Inflammatory macrophage treated with lipopolysaccharide for 1 hour (primary cell): ENCODE measurements around the gene SNAPC4.
A peak's percentile ranks its signal among the peaks of the same experiment; 100 is the strongest.

Experiments
- DNase-seq, 2 donors: peaks; one replicate each; pipeline ENCODE4 v3.0.0-alpha.2; 2020 to 2022

The SNAPC4 gene, protein sequence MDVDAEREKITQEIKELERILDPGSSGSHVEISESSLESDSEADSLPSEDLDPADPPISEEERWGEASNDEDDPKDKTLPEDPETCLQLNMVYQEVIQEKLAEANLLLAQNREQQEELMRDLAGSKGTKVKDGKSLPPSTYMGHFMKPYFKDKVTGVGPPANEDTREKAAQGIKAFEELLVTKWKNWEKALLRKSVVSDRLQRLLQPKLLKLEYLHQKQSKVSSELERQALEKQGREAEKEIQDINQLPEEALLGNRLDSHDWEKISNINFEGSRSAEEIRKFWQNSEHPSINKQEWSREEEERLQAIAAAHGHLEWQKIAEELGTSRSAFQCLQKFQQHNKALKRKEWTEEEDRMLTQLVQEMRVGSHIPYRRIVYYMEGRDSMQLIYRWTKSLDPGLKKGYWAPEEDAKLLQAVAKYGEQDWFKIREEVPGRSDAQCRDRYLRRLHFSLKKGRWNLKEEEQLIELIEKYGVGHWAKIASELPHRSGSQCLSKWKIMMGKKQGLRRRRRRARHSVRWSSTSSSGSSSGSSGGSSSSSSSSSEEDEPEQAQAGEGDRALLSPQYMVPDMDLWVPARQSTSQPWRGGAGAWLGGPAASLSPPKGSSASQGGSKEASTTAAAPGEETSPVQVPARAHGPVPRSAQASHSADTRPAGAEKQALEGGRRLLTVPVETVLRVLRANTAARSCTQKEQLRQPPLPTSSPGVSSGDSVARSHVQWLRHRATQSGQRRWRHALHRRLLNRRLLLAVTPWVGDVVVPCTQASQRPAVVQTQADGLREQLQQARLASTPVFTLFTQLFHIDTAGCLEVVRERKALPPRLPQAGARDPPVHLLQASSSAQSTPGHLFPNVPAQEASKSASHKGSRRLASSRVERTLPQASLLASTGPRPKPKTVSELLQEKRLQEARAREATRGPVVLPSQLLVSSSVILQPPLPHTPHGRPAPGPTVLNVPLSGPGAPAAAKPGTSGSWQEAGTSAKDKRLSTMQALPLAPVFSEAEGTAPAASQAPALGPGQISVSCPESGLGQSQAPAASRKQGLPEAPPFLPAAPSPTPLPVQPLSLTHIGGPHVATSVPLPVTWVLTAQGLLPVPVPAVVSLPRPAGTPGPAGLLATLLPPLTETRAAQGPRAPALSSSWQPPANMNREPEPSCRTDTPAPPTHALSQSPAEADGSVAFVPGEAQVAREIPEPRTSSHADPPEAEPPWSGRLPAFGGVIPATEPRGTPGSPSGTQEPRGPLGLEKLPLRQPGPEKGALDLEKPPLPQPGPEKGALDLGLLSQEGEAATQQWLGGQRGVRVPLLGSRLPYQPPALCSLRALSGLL (N-terminal part only)

DNA sequence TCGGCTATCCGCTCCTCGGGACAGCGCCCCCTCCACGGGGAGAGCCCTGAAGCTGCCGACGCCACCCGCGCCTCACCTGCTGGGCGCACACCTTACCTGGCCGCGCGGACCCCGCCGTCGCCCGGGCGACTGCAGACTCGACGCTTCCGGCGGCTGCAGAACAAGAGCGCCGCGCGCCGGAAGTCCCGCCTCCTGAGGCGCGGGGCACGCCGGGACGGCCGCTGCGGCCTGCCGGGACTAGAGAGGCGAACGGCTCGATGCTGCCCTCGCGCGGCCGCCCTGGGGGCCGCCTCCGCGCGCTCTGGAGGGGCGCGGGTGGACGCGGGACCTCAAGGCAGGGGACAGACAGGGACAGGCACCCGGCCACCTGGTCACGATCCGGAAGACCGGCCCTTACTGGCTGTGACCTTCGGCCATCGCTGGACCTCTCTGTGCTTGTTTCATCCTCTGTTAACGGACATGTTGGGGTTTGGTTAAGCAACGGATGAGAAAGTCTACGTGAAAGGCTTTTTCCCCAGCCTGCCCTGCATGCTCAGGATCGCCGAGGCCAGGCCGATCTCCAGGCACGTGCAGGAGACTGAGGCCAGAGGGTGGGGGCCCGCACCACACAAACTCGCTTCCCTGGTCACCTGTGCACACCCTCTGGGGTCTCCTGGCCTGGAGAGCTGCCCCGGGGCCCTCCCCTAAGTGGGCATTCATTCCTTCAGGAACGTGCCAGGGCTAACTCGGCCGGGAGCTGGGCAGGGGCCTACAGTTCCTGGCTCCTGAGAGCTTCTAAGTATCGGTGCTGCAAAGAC is at the start of gene SNAPC4:
TSS of gene SNAPC4 (minus strand) at position 133 of the 797 bp plus-strand sequence. CDS start 1,742 bp downstream, outside the sequence.
- peak; percentile 79 to 93 for DNase-seq

DNA sequence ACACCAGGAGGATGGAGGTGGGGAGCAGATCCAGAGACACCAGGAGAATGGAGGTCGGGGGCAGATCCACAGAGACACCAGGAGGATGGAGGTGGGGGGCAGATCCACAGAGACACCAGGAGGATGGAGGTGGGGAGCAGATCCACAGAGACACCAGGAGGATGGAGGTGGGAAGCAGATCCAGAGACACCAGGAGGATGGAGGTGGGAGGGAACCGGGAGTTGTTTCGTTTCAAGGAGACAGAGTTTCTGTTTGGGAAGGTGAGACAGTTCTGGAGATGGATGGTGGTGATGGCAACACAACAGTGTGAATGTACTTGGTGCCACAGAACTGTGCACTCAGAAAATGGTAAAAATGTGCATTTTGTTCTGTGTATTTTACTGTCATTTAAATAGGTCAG is 48.7 kb upstream of the SNAPC4 start:
- DNase-seq, result no peak

- DNase-seq, result no peak
Observed at GRCh38 chr9:136447173-136447778, 47.3 kb upstream of the SNAPC4 start.

- no peak for DNase-seq
Observed at GRCh38 chr9:136445799-136446198, 45.8 kb upstream of the SNAPC4 start.

GRCh38 chr9:136444102-136444501 is 44.1 kb upstream of the SNAPC4 start:
- no peak for DNase-seq

- DNase-seq, result no peak
Observed at GRCh38 chr9:136443687-136444086, 43.7 kb upstream of the SNAPC4 start.

DNA sequence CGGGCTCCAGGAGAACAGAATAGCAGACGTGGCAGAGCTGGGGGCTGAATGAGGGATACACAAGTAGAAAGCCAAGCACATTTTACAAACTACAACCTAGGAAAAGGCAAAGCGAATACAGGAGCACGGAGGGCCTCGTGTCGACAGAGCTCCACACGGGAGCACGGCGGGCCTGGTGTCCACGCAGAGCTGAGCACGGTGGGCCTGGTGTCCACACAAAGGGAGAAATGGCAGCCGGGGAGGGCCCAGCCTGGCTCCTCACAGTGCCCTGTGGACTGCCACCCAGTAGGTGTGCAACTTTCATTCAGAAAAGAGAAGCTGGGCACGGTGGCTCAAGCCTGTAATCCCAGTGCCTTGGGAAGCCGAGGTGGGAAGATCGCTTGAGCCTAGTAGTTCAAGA is 43.1 kb upstream of the SNAPC4 start:
- no peak for DNase-seq

GRCh38 chr9:136442265-136442664 is 42.3 kb upstream of the SNAPC4 start:
- no peak for DNase-seq

- DNase-seq, result no peak
Observed at GRCh38 chr9:136441681-136442245, 41.8 kb upstream of the SNAPC4 start.

DNA sequence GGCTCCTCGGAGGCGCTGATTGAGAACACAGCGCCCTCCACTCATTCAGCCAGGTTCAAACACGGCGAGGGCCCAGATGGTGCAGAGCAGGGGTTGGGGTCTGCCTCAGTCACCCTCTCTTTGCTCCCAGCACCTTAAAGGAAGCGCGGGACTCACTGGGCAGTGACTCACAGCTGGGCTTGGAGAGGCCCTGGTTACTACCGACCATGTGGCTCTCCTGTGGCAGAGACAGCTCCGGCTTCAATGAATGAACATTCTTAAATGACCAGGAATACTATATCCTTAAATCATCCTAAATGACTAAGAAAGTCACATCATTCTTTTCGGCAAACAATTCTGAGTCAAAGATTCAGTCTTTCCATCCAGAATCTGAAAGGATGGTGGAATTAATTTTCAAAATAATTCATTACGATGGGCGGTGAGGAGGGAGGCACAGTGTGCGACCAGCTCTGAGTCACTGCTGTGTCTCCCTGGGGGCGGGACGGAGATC is 41.3 kb upstream of the SNAPC4 start:
- no peak for DNase-seq

- peak; percentile 37 to 84 for DNase-seq
Observed at GRCh38 chr9:136439481-136440408, 39.8 kb upstream of the SNAPC4 start, which contains the start of gene INPP5E. Gene INPP5E, minus strand, starts transcription at chr9:136439845. Its CDS starts 426 bp downstream, at chr9:136439419.

DNA sequence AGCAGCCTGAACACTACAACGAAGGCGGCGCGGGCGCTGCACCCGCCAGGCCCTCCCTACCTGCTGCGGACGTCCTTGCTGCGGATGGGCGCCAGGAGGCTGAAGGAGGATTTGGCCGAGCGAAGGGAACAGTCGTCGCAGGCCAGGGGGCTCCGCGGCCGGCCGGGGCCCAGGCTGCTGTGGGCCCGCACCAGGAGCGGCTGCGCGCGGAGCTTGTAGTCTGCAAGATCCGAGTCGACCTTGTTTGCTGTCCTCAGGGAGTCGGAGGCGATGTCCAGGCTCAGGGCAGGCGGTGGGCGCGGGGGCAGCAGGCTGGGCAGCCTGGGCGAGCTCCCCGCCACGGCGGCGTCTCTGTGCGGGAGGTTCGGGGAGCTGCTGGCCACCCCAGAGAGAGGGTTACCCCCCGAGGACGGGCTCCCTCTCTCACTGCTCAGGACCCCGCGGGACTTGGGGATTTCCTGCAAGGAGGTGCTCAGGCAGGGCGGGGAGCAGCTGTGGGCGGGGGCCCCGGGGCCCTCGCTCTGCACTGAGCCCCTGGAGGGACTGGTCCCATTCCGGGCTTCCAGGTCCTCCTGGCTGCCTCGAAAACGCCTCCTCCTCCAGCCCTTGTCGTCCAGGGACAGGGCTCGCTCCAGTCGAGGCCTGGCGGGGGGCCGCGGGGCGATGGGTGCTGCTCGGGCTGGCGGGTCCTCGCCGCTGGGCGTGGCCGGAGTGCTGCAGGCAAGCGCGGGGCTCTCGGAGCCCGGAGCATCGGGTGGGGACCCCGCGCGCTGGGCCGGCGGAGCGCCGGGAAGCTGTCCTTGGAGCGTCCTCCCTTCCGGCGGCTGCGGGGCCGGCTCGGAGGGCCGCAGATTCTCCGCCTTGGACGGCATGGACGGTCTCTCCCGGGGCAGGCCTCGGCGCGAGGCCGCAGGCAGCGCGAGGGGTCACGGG is 38.8 kb upstream of the SNAPC4 start:
- DNase-seq, result peak; percentile 15 to 23

DNA sequence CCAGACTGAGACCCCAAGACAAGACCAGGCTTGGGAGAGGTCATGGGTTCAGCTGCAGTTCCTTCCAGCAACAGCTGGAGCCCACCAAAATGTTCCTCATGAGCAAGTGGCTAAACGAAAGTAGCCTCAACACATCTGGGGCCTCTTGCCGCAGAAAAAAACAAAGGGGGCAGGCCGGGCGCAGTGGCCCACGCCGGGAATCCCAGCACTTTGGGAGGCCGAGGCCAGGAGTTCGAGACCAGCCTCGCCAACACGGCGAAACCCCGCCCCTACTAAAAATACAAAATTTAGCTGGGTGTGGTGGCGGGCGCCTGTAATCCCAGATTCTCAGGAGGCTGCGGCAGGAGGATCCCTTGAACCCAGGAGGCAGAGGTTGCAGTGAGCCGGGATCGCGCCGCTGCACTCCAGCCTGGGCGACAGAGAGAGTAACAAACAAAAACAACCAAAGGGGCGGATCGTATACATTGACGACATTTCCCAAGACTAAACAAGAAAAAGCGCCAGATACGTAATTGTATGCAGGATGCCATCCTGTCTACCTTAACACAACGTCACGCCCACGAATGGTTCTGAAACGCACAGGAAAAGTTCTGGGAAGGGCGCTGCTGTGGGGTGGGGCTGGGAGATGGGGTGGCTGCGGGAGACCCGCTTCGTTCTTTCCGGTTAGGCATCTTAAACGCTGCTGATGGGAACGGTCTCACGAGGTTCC is 38.0 kb upstream of the SNAPC4 start:
- no peak for DNase-seq

GRCh38 chr9:136437430-136437829 is 37.5 kb upstream of the SNAPC4 start:
- DNase-seq, result no peak

- DNase-seq, result no peak
Observed at GRCh38 chr9:136436055-136436634, 36.2 kb upstream of the SNAPC4 start.

DNA sequence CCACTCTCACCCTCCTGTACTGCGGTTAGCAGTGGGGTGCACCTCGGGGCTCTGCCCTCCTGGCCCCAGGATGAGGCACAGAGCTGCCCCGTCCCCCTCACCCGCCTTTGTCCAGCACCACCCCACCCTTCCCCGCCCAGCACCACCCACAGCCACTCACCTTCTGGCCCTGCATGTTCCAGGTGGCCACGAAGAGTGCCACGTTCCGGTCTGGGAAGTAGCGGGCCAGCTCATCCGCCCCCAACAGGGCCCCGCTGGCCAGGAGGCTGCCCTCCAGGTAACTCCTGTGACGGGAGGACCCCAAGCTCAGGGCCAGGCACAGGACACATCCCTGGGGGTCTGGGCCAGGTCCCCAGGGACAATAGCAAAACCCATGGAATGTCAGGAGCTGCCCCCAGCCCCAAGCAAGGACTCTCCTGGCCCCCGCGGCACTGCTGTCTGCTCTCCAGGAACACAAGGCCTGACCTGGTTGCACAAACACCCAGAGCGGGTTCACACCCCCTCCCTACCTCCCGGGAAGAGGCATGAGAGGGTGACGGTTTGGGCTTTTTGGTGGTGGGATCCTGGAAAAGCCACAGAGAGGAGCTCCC is 34.7 kb upstream of the SNAPC4 start:
- no peak for DNase-seq
